Activated CD4-positive, alpha-beta T cell treated with anti-CD3 and anti-CD28 coated beads for 4 hours (primary cell): Measurements from ENCODE around the gene FBLN5.
"Not testable (repeated sequence)": the region's sequence is repeated elsewhere in the genome, so short reads cannot be mapped to it uniquely, and the experiment has no call there.

ENCODE experiments used
- DNase-seq, 2 donors: peaks; one replicate each; pipeline ENCODE4 v3.0.0-alpha.2; 2020

Gene FBLN5

DNA sequence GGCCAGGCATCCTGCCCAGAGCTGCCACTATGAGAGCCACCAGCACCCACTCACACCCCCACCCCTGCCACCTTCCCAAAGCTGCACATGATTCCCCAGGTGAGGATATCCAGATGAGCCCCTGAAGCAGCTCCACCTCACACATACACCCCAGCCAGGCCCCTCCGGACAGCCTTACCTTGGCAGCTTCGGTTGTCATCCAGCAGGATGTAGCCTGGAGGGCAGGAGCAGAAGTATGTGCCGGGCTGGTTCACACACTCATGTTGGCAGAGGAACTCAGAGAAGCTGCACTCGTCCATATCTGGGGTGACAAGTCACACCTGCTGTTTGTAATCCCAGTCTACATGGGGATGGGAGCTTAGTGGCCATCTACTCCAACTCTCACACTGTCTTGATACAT is 64.7 kb downstream of the FBLN5 start:
- no peak for DNase-seq

DNA sequence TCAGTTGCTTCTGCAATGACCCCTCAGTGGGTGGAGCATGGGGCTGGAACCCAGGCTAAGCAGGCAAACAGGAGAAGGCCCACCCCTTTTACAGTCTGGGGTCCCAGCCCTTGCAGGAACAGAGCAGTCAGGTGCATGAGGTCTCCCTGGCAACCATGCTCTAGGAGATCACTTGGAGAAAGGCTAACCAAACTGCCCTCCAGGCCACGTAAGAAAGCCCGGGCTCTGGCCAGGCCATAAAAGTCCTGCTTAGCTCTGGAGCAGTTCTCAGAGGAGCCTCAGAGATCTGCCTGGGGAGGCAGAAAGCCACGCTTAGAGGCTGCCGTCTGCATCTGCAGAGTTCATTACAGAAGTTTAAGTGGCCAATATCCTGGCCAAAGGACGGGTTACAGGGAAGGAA is 65.1 kb downstream of the FBLN5 start:
- no peak for DNase-seq

DNA sequence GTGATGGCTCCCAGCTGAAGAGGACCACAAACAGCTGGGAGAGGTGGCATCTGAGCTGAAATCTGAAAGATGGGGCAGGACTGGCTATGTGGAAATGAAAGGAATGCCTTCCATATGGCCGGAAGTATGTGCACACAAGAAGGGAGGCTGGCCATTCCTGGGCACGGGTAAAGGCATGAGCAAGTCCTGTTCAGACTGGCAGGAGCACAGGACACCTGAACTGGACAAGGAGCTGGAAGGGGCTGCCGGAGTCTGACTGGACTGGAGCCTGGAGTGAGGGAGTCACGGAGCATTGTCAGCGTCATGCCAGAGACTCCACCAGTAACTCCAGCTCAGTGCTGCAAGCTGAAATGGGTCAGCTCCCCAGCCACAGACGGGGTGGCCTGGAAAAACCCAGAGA is 68.3 kb downstream of the FBLN5 start:
- no peak for DNase-seq

- no peak for DNase-seq
Observed at GRCh38 chr14:91878274-91878673, 69.2 kb downstream of the FBLN5 start.

GRCh38 chr14:91877376-91877915 is 70.0 kb downstream of the FBLN5 start:
- DNase-seq, result no peak

DNA sequence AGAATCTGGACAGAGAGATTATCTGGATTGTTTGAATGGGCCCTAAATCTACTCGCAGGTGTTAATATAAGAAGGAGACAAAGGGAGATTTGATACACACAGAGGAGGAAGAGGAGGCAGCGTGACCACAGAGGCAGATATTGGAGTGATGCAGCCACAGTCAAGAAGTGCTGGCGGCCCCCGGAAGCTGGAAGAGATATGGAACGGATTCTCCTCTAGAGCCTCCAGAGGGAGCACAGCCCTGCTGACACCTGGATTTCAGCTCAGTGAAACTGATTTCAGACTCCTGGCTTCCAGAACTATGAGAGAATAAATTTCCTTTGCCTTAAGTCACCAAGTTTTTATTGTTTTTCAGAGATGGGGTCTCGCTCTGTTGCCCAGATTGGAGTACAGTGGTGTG is 71.0 kb downstream of the FBLN5 start:
- DNase-seq, result no peak

DNA sequence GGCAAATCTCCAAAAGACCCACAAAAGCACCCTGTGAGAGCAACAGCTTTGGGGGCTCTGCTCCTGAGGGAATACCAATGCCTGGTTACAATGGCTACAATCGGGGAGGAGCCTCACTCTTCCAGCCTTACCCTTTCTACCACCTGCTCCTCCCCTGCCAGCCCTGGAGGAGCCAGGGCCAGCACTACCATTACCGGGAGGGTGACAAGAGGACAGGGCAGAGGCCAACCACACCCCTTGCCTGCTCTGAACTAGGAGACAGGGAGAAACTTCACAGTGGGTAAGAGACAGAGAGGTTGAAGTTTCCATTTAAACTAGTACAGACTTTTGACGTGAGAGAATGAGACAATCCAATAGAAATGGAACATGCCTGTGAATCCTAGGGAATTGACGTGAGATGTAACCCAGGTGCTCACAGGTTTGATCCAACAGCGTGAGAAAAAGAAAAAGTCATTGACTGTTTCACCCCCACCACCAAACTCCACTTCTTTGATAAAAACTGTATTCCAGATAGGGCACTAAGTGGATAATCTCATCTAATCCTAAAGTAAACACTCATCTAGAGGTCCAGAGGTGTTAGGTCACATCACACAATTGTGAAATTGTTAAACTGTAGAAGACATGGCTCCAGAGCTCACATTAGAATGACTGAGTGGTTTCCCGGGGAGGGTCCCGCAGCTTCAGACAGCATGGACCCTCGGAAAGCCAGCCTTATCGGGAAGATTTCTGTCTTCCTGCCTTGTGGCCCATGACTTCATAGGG is 71.8 kb downstream of the FBLN5 start:
- no peak for DNase-seq

DNA sequence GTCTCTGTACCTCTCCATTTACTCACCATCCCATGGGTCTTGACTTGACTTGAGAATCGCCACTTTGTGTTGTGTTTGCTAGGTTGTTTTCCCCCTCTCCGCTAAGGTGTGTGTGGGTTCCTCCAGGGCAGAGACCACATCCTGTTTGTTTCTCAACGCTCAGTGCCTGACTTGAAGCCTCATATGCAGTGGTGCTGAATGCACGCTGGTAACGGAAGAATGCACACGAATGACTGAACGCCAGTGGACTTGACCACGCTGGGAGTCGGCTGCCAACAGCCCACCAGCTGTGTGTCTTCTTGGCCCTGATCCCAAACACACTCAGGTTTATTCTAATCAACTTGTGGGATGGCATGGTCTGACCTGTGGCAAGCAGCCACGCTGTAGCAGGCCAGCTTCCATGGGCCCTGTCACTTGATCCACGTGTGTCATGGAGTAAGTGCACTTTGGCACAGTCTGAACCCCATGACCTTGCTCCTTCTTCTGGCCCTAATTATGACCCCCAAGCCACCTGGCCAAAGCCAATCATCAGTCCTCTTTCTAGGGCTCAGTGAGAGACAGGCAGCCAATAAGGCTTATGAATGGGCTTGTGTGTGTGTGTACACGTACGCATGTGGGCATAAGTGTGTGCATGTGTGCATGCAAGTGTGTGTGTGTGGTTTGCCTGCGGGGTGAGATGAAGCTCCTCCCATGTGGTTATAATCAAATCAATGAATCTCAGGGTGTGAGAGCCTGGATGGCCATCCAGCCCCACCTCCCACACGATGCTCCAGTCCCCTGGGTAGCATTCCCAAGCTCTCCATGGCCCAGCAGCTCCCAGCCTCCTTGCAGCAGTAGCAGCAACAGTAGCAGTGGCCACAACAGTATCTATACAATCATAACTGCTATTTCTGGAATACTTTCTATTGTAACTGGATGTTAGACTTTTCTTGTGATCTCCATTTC is 73.8 kb downstream of the FBLN5 start:
- peak; percentile 61 to 68 for DNase-seq

GRCh38 chr14:91872517-91873470 is 74.7 kb downstream of the FBLN5 start:
- peak; percentile 24 to 39 for DNase-seq

- DNase-seq, result peak; percentile 58 to 63
Observed at GRCh38 chr14:91872011-91872501, 75.4 kb downstream of the FBLN5 start.

DNA sequence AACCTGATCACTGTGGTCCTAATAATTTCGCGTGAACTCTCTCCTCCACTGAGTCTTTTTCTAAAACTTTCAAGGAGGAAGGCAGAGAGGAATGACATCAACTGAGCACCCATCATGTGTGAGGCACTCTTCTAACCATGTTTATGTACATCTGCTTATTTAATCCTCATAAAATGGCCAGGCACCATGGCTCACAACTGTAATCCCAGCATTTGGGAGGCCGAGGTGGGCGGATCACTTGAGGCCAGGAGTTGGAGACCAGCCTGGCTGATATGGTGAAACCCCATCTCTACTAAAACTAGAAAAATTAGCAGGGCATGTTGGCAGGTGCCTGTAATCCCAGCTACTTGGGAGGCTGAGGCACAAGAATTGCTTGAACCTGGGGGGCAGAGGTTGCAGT is 76.1 kb downstream of the FBLN5 start:
- not testable (repeated sequence) for DNase-seq

- DNase-seq, result no peak
Observed at GRCh38 chr14:91870890-91871289, 76.6 kb downstream of the FBLN5 start.

DNA sequence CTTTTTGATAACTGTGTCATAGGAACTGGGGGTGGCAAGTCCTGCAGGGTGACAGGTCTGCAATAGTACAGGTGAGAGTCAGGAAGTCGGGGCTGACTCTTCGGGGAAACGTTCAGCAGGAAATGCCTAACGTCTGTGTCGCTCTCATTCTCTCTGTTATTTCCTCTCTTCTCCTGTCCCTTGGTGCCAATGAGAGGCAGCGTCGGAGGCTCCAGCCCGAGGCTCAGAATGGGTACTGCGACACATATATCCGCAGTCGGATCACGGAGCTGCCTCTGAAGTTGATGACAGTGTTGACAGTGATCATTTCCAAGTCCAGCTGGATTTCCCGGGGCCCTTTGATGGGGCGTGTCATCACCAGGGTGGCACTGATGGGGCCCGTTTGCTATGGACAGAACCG is 77.5 kb downstream of the FBLN5 start:
- DNase-seq, result peak; percentile 69 to 71

DNA sequence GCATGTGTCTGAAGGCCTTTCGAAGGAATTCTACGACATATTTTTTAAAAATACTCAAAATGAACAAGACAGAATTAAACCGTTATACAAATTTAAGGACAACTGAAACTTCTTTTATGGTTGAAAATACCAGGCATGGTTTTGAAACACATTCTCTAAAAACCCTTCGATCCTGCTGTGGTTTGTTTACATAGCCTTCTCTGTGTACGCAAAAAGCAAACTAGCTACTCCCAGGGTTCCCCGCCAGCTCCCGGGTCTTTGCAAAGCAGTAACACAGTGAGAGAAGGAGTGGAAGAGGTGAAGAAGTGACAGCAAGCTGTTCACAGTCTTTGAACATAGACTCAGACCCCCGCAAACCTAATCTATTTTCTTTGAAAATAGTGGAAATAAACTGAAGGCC is 77.9 kb downstream of the FBLN5 start:
- DNase-seq, result peak in 1 of 2 donors; percentile 10

GRCh38 chr14:91867316-91867988 is 80.0 kb downstream of the FBLN5 start, which contains the start of gene TC2N:
TC2N (minus strand) TSS chr14:91867536; CDS start chr14:91813769, 53,767 bp downstream.
- peak; percentile 25 to 35 for DNase-seq

DNA sequence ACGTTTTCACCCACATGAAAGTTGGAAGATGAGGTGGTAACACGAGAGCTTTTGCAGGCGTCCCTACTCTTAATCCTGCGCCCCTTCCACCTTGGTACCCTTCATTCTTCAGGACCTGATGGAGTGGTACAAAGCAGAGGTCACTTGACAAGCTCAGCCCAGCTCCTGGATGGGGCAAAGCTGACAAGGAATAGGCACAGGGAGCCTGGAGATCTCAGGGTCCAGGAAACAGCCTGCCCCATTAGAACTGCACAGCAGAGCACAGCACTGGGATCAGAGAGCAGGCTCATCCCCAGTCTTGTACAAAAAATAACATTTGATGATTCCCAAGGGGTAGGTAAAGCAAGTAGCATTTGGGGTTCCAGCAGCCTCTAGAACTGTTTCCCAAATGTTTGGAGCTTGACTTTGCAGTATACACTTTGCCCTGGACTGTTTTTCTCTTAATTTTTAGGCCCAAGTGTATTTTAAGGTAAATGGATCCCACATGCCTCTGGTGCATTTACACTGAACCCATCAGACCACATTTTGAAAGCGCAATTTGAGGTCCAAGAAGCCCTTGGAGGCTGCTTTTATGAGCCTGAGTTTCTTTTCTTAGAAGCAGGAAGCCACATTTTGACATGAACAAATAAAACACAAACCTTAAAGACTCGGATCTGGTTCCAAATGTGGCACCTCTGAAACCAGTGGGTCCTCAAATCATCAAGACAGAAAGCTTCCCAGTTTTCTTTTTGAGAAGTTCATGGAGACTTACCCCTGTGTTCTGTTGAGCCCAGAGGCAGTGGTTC is 80.8 kb downstream of the FBLN5 start:
- no peak for DNase-seq

DNA sequence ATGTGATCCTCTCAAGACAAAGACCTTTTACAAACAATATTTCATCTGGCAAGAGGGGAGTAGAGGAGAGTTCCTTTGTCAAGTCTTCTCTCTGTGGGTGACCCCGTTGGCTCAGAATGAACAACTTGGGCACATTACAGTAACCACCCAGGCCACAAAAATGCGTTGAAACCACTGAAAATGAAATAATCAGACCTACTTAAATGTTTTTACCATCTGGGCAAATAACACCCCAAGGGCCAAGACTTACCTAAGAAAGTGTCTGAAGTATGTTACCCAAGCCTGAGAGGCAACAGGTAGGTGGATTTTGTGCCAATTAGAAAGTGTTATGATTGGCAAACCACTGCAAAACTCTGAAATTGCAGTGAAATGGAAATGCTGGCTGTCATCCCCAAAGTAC is 81.4 kb downstream of the FBLN5 start:
- DNase-seq, result no peak

- DNase-seq, result no peak
Observed at GRCh38 chr14:91862417-91862816, 85.1 kb downstream of the FBLN5 start.

DNA sequence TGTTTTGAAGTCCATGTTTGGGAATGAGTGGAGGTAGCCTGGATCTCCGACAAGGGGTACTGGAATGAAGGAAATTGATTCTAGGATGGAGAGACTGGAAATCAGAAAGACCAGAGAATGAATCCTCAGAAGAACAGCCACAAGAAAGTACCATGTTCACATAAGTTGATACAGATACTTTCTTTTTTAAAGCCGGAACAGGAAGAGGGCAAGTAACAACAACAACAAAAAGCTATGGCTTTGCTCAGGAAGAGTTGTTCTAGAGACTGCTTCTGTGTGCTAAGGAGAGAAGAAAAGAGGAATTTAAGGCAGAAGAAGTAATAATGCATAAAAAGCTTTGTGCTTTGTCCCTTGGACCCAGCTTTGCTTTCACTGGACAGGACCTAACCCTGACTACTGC is 86.4 kb downstream of the FBLN5 start:
- no peak for DNase-seq

- no peak for DNase-seq
Observed at GRCh38 chr14:91860238-91860637, 87.3 kb downstream of the FBLN5 start.
